GM21447 (cell line): ENCODE measurements around the gene KIAA1217.

Experiments used
- ATAC-seq: cut with Tn5 transposase; IDR thresholded peaks from one replicate; pipeline ENCODE4 v1.9.1; 2021; ENCODE audit not compliant: unreplicated experiment

The KIAA1217 gene

DNA sequence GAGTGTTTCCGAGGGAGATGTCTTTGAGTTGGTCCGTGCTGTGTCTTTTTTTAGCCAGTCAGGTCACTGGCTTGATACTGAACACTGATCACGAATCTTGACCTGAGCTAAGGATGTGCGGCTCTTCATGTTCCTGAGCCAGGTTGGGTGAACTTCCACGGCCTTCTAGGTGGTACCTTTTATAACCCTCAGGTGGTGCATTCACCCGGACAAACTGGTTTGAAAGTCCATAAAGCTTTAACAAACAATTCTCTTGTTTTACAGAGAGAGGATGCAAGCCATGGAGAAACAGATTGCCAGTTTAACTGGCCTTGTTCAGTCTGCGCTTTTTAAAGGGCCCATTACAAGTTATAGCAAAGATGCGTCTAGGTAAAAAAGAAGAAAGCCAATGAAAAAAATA lies 285.3 kb downstream of the KIAA1217 start:
- ATAC-seq, result no peak

DNA sequence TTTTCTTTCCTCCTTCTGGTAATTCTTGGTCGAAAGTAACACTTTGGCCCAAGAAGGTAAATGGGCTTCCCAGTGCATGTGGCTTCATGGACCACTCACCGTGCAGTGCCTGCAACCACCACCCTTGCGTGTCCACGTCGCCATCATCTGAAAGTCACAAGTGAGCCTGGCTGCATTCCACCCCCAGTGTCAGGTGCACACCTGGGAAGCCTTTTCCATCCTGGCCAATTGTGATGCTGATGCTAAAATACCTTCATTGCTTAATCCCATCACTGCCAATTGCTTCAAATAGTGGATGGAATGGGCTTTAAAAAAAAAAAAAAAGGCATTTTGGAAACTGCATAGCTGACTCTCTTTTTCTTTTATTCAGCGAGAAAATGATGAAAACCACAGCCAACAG lies 285.8 kb downstream of the KIAA1217 start:
- no peak for ATAC-seq

DNA sequence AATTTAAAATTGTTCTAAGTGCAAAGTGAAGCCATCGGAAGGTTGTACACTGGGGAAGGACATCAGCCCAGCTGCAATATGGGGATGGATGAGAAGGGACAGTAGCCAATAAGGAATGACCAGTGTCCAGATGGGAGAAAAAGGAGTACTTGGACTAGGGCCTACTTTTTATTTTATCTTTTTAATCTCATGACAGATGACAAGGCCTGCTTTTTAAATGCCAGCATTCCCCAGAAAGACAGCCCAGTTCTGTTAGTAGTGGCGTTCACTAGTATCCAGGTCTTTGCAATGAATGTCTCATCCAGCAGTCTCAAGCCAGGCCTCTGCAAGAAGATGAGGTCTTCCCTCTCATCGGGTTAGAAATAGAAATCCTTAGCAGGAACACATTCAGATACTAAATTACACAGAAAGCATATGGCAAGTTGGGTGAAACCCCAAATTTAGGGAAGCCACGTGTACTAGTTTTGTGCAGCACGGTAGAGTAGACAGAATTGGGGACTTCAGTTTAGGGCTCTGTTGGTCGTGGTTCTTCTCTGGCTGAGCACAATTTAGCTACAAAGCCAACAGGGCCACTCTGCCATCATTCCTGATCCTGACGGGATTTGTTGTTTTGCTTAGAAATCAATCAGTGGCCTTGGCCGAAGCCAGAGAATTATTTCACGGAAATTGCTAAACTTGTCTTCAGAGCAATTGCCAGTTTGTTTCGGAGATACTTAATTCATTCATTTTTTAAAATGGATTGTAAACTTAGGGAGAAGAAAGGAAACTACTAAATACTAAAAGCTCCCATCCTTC lies 286.9 kb downstream of the KIAA1217 start:
- ATAC-seq, result no peak

DNA sequence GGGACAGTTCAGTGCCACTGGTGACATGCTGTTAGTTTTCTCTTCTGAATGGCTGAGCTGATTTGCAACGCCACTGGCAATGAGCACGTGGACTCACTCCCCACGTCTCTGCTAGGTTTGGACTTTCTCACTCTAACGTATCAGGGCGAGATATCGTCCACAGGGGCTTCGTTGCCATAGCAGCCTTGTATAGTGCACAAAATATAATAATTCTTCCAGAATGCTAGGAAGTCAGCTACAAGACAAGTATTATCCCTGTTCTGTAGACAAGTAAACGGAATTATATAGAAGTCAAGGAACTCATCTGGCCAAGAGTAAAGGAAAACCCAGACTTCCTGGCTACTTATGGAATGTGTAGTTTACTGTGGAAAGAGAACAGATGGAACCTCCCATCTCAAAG lies 288.0 kb downstream of the KIAA1217 start:
- no peak for ATAC-seq

DNA sequence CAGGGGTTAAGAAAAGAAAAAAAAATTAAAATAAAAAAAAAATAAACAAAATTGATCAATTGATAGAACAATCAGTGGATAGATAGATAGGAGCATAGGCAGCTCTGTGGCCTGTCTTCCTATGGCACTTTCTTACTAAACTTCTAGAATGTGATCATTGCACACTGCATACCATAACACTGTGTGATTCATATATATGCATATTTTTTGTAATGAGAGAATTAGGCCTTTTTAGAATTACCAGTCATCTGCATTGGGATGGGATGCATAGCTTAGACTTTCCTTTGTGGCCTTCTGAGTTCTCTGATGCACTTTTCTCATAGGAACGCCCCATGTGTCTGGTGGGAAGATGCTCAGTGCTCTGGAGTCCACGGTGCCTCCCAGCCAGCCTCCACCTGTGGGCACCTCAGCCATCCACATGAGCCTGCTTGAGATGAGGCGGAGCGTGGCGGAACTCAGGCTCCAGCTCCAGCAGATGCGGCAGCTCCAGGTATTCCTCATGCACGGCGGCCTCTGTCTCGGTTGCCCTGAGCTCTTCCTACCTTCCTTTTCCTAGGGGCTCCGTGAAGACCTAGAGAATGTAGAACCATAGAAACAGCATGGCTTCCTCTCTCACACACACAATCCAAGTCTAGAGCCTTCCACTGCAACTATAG lies 292.2 kb downstream of the KIAA1217 start:
- no peak for ATAC-seq

DNA sequence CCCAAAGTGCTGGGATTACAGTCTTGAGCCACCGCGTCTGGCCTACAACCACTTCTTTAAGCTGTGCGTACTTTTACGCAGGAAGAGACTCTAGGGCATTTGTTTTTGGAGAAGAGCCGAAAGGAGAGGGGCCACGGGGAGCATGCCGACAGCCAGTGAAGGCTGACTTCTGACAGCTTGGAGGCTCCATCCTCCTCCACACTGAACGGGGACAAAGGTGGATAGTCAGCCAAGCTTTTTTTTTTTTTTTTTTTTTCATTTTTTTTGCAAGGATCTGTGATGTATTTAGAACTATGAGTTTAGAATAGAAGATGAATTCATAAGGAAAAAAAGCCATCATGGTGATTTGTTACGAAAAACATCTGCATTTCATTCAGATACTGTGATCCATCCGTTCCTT lies 293.1 kb downstream of the KIAA1217 start:
- no peak for ATAC-seq

DNA sequence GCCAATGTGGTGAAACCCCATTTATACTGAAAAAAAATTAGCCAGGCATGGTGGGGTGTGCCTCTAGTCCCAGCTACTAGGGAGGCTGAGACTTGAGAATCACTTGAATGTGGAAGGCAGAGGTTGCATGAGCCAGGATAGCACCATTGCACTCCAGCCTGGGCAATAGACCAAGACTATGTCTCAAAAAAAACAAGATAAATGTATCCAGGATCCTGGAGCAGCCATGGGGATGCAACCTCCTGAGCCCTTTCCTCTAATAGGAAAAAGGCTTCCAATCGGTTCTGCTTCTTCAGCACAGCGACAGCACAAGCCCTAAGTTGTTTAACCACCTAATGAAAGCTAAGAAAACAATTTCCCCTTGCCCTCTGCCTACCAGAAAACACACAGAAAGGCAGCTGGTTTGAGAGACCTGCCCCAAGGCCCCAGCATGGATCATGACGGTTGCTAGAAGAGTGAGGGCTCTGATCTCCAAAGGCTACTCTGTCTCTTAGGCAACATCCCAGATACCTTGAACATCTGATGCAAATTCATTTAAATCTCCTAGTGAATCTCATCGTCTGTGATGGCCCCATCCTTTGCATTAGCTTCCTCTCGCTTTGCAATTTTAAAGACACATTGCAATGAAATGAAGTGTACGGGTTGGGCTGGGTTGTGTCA lies 294.0 kb downstream of the KIAA1217 start:
- ATAC-seq, result no peak

DNA sequence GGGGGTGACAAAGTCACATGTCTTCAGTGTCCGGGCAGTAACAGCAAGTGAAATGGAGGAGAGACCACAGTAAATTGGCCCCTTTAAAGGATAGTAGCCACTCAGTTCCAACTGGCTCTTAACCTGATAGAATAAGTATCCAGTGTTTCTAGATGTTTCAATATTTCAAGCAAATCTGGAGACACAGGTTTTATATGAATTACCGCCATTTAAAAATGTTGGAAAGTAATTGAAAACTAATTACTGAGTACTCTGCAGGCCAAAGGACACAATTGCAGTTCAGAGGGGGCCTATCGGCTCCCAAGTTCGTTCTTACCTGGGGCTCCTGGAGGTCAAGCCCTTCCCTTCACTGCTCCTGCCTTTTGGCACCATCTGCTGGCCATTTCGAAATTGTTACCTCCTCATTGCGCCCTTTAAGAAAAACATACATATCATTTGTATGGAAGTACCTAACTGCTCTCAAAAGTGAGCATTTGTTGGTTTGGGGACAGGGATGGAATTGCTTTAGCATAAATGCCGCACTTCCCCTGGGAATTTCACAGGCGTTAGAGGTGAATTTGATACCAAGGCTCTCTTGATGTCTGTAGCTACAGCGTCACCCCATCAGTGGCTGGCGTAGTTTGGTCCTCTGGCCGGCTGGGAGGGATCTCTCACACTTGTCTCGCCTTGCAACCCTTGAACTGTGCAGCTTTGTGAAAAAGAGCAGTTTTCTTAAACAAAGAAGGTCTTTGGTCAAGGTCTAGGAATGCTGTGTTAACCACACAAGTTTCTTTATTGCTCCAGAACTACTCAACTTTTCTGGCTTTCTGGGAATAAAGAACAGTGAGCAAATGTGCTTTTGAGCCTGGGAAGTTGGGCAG lies 294.8 kb downstream of the KIAA1217 start:
- ATAC-seq, result no peak

DNA sequence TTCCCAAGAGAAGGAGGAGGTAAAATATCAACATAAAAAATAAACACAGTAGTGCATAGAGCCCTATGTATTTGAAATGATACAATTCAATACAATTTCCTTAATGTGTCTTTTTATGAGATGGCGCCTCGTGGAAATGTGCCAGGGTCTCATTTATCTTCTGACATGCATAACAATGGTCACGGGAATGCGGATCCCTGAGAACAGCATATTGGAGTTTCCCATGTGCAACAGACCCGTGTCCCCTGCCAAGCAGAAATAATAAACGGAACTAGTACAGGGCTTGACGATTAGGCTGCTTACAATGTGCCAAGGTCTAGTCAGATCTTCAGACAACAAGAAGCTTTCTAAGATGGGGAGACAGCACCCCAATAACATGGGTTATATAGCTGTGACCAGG lies 296.8 kb downstream of the KIAA1217 start:
- no peak for ATAC-seq

DNA sequence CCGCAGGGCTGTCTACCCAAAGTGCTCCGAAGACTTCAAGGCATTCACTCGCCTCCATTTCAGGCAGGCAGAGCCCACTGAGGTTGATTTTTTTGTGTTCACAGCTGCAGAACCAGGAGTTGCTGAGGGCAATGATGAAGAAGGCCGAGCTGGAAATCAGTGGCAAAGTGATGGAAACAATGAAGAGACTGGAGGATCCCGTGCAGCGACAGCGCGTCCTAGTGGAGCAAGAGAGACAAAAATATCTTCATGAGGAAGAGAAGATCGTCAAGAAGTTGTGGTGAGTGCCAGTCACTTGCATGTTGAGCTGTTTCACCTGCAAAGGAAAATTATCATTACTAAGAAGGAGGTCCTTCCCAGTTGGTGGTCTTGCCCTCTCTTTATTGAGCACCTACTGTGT lies 304.2 kb downstream of the KIAA1217 start:
- ATAC-seq, result no peak

DNA sequence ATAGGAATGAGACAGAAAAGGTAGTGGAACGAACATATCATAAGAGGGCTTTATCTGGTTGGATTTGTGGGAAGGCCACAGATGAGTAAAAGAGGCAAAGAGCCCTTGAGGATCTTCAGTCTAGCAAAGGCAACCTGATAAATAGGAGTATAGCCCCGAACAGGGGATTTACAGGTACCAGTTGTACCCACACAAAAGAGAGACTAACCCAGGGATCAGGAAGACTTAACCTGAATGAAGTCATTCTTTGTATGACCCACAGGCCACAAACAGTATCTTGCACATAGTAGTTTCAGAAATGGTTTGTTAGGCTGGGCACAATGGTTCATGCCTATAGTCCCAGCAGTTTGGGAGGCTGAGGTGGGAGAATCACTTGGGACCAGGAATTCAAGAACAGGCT lies 306.5 kb downstream of the KIAA1217 start:
- ATAC-seq, result no peak

DNA sequence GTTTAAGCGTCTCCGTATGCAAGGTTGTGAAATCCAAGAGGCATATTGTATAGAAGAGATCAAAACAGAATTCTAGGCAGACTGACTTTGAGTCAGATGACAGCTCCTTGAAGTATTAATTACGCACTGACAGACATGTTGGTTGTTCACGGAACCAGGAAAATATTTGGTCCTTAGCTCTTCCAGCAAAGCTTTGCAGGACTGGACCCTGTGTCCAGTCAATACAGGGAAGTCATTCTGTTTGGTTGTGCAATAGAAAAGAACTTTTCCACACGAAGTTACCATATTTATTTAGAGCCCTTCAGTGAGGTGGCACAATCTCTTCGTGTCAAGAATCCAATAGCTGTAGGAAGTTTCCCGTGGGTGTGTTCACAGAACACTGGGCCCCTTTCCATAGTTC lies 309.5 kb downstream of the KIAA1217 start:
- no peak for ATAC-seq

DNA sequence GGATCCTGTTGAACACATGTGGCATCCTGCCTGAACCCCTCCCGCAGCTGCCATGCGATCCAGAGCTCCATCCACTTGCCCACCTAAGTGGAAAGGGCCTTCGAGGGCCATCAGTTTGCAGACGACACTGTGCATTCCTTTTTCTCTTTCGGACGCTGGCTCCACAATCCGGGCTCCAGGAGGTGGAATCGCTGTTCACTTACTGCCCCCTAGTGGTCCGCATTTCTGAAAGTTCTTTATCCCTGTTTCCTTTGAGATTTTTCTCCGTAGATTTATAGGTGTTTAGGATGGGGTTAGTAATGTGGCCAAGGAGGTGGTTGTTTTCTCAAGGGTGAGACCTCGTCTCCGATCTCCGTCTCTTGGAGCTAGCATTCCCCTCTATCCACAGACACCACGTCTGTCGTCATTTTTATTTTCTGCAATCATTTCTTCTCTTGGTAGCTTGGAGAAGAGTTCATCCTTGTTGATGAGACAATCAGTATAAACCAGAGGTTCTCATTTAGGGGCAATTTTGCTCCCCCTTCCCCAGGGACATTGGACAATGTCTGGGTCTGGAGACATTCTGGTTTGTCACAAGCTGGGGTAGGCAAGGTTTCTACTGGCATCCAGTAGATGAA lies 310.2 kb downstream of the KIAA1217 start:
- ATAC-seq, result no peak

DNA sequence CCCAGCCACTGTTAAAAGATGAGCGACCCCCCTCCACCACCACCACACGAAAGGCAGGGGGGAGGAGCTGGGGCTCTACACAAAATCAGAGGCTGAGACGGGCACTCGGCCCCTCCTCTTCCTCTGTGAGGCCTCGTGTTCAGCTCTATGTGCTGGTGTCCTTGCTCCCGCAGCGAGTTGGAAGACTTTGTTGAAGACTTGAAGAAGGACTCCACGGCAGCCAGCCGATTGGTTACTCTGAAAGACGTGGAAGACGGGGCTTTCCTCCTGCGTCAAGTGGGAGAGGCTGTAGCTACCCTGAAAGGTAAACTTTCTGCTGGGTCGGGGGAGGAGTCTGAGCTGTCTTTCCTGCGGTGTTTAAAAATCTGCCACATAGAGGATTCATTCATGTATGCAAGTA lies 311.0 kb downstream of the KIAA1217 start:
- no peak for ATAC-seq

DNA sequence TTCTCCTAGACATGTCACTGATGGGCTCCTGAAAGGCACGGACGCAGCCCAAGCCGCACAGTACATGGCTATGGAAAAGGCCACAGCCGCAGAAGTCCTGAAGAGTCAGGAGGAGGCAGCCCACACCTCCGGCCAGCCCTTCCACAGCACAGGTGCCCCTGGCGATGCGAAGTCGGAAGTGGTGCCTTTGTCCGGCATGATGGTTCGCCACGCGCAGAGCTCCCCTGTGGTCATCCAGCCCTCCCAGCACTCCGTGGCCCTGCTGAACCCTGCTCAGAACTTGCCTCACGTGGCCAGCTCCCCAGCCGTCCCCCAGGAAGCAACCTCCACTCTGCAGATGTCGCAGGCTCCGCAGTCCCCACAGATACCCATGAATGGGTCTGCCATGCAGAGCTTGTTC lies 315.4 kb downstream of the KIAA1217 start:
- no peak for ATAC-seq

DNA sequence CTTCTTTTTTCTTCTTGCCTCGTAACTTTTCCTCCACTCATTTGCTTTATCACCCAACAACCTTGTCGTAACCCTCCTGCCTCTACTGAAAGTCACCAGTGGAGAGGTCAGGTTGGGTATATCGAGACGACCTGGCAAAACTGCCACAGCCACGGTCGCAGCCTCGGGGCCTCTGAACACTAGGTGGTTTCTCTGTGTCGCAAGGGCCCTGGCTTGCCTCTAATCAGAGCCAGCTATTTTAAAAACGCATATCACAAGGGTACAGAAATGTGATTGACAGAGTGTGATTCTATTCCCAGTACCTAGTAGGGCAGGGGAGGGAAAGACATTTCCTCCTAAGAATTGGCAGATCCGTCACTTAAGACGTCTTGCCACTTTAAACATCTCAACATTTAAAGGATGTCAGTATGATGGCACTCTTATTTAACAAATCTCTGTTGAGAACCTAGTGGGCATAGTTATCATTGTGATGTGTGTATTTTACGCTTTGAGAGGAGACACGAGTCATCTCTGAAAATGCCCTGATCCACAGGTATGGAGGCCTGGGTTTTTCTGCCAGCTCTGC lies 317.2 kb downstream of the KIAA1217 start:
- ATAC-seq, result no peak

DNA sequence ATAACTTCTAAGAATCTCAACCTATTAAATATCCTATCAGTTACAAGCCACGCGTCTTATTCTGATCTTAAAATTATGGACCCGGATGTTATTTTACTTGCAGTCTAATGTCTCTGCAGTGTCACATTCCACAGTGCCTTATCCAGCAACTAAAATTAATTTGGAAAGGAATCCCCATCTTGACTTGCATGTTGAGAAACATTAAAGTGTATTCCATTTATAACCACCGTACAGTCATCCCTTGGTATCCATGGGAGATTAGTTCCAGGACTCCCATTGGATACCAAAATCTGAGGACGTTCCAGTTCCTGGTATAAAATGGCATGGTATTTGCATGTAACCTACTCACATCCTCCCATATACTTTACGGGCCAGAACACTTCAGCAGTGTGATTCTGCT lies 320.0 kb downstream of the KIAA1217 start:
- ATAC-seq, result no peak

DNA sequence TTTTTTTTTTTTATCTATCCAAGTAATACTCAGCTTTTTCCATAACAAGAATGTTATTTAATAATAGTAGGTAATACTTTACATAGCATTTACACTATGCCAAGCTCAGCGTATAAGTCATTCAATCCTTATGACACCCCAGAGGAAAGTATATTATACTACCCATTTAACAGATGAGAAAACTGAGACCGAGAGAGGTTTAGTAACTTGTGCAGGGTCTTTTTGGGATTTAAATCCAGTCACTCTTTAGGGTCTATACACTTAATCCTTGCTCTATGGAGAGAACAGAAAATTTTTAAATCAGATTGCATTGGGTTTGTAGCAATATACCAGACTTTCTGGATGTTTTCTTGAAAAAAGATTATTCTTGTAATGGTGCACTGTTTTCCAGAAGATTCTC lies 322.5 kb downstream of the KIAA1217 start:
- no peak for ATAC-seq

DNA sequence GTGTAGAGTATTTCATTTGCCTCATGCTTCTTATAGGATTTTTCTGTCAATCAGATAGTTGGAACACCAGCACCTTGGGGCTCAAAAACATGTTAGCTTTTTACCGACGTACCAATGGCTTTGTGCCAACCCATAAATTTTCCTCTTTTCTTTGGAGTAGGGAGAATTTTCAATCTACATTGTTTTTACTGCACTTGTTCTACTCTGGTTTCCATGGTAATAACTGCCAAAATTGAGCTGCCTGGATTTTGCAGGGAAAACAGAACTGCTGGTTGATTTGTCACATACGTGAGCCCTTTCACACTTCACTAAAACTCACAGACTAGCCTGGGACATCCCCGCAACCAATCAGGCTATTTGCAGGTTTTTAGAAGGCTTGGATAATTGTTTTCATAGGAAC lies 325.0 kb downstream of the KIAA1217 start:
- ATAC-seq, result no peak

DNA sequence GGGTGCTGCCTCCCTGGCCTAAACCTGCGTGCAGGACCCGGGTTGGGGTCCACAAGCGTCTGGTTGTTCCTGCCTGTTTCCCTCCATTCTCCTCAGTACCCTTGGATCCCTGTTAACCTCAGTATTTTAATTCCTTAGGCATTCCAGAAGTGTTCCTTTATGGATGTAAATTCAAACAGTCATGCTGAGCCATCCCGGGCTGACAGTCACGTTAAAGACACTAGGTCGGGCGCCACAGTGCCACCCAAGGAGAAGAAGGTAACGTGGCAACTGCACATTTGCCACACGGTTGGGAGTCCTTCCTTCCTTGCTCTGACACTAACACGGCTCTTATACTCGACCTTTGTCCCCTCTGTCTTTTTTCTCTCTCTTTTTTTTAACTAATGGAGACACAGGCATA lies 327.7 kb downstream of the KIAA1217 start:
- no peak for ATAC-seq
